Measurements from ENCODE around the gene USP53. TPM values are rescaled to one million over a fixed set of nuclear protein-coding genes. Genes with fewer than 3 reads are reported as not detected.

Gene USP53
- total and polyA plus RNA-seq, 2 experiments from 2014 or later: 17.1 to 27.7 TPM

DNA sequence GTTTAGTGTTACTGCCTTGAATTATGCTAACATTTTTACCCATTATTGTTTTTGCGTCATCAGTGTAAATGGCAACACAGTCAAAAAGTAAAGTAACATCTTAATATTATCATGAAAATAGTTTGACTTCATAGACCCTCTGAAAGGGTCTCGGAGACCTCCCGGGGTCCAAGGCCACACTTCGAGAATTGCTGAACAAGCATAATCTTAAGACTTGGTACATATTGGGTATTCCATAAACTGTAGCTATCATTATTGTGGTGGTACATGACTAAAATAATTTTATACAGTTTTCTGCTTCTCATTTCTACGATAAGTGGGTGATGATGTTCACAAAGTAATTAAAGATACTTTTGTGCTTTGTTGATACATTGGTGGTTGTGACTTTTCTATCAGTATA, 76.8 kb downstream of the USP53 start:
- Mint-ChIP-seq H3K27me3 (ENCODE audit: insufficient read depth, low read depth, poor library complexity) (no peaks in the 10 kb centered on the region), H3K4me1 (peaks cover 2% of the 10 kb centered on the region; the same call in 1 of the 3 replicates), H3K4me3 (no peak overlapping the region), H3K36me3 (ENCODE audit: low read depth) (peaks cover 6% of the 10 kb centered on the region; the same call in 1 of the 3 replicates), H3K9me3 (no peaks in the 10 kb centered on the region), H3K27ac (no peak overlapping the region)
- Histone ChIP-seq H4K20me1 (replicated peaks; ENCODE audit: insufficient read depth) (no peaks in the 10 kb centered on the region), H3K27me3 (ENCODE audit: insufficient read depth) (no peaks in the 10 kb centered on the region), H3K4me1 (ENCODE audit: insufficient read depth) (no peaks in the 10 kb centered on the region), H3K36me3 (ENCODE audit: insufficient read depth) (no peaks in the 10 kb centered on the region), H2AFZ (no peak overlapping the region), H3K79me2 (replicated peaks; ENCODE audit: insufficient read depth) (no peaks in the 10 kb centered on the region), H3F3A (replicated peaks; ENCODE audit: low read depth) (no peaks in the 10 kb centered on the region), H3K27ac (ENCODE audit: low read depth) (no peak overlapping the region), H3K4me2 (no peak overlapping the region), H3K9me2 (ENCODE audit: insufficient read depth) (no peaks in the 10 kb centered on the region), H3K4me3 (no peak overlapping the region)
- ATAC-seq (no peak), DNase-seq (ENCODE audit: low spot score) (no peak)
- no peak for TF ChIP-seq NANOG (IDR thresholded peaks at IDR 0.05; ENCODE audit: borderline replicate concordance)
- no peak for TF ChIP-seq ZNF114 (CRISPR knock-in tag; IDR thresholded peaks at IDR 0.05)
- TF ChIP-seq, protein P1, sequence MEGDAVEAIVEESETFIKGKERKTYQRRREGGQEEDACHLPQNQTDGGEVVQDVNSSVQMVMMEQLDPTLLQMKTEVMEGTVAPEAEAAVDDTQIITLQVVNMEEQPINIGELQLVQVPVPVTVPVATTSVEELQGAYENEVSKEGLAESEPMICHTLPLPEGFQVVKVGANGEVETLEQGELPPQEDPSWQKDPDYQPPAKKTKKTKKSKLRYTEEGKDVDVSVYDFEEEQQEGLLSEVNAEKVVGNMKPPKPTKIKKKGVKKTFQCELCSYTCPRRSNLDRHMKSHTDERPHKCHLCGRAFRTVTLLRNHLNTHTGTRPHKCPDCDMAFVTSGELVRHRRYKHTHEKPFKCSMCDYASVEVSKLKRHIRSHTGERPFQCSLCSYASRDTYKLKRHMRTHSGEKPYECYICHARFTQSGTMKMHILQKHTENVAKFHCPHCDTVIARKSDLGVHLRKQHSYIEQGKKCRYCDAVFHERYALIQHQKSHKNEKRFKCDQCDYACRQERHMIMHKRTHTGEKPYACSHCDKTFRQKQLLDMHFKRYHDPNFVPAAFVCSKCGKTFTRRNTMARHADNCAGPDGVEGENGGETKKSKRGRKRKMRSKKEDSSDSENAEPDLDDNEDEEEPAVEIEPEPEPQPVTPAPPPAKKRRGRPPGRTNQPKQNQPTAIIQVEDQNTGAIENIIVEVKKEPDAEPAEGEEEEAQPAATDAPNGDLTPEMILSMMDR (conservative IDR thresholded peaks at IDR 0.05; ENCODE audit: low read depth in 2 of 2): no peak

- Histone ChIP-seq H3K4me1 (ENCODE audit: insufficient read depth) (no peaks in the 10 kb centered on the region), H2AFZ (no peak overlapping the region), H3K9me2 (ENCODE audit: insufficient read depth) (no peaks in the 10 kb centered on the region), H3K4me3 (no peak overlapping the region), H3K27ac (ENCODE audit: low read depth) (no peak overlapping the region), H3K4me2 (no peak overlapping the region), H4K20me1 (replicated peaks; ENCODE audit: insufficient read depth) (no peaks in the 10 kb centered on the region), H3K27me3 (ENCODE audit: insufficient read depth) (no peaks in the 10 kb centered on the region), H3K36me3 (ENCODE audit: insufficient read depth) (no peaks in the 10 kb centered on the region), H3K79me2 (replicated peaks; ENCODE audit: insufficient read depth) (no peaks in the 10 kb centered on the region), H3F3A (replicated peaks; ENCODE audit: low read depth) (no peaks in the 10 kb centered on the region)
- Mint-ChIP-seq H3K9me3 (no peaks in the 10 kb centered on the region), H3K4me3 (no peak overlapping the region), H3K27me3 (ENCODE audit: insufficient read depth, low read depth, poor library complexity) (no peaks in the 10 kb centered on the region), H3K27ac (no peak overlapping the region), H3K4me1 (no peaks in the 10 kb centered on the region), H3K36me3 (ENCODE audit: low read depth) (peaks cover 6% of the 10 kb centered on the region; the same call in 1 of the 3 replicates)
- ATAC-seq (no peak), DNase-seq (ENCODE audit: low spot score) (no peak)
- no peak for TF ChIP-seq EZH2phosphoT487 (IDR thresholded peaks at IDR 0.05; ENCODE audit: unreplicated experiment)
- no peak for TF ChIP-seq ZNF114 (CRISPR knock-in tag; IDR thresholded peaks at IDR 0.05)
- no peak for TF ChIP-seq STAT1 (IDR thresholded peaks at IDR 0.05; ENCODE audit: unreplicated experiment)
- TF ChIP-seq EZH2 (IDR thresholded peaks at IDR 0.05; ENCODE audit: low read depth, unreplicated experiment): no peak
- TF ChIP-seq, protein P2, sequence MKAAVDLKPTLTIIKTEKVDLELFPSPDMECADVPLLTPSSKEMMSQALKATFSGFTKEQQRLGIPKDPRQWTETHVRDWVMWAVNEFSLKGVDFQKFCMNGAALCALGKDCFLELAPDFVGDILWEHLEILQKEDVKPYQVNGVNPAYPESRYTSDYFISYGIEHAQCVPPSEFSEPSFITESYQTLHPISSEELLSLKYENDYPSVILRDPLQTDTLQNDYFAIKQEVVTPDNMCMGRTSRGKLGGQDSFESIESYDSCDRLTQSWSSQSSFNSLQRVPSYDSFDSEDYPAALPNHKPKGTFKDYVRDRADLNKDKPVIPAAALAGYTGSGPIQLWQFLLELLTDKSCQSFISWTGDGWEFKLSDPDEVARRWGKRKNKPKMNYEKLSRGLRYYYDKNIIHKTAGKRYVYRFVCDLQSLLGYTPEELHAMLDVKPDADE (IDR thresholded peaks at IDR 0.05): no peak
- TF ChIP-seq ZNF331 (CRISPR knock-in tag; IDR thresholded peaks at IDR 0.05; ENCODE audit: low read depth): no peak
- TF ChIP-seq, protein P3, sequence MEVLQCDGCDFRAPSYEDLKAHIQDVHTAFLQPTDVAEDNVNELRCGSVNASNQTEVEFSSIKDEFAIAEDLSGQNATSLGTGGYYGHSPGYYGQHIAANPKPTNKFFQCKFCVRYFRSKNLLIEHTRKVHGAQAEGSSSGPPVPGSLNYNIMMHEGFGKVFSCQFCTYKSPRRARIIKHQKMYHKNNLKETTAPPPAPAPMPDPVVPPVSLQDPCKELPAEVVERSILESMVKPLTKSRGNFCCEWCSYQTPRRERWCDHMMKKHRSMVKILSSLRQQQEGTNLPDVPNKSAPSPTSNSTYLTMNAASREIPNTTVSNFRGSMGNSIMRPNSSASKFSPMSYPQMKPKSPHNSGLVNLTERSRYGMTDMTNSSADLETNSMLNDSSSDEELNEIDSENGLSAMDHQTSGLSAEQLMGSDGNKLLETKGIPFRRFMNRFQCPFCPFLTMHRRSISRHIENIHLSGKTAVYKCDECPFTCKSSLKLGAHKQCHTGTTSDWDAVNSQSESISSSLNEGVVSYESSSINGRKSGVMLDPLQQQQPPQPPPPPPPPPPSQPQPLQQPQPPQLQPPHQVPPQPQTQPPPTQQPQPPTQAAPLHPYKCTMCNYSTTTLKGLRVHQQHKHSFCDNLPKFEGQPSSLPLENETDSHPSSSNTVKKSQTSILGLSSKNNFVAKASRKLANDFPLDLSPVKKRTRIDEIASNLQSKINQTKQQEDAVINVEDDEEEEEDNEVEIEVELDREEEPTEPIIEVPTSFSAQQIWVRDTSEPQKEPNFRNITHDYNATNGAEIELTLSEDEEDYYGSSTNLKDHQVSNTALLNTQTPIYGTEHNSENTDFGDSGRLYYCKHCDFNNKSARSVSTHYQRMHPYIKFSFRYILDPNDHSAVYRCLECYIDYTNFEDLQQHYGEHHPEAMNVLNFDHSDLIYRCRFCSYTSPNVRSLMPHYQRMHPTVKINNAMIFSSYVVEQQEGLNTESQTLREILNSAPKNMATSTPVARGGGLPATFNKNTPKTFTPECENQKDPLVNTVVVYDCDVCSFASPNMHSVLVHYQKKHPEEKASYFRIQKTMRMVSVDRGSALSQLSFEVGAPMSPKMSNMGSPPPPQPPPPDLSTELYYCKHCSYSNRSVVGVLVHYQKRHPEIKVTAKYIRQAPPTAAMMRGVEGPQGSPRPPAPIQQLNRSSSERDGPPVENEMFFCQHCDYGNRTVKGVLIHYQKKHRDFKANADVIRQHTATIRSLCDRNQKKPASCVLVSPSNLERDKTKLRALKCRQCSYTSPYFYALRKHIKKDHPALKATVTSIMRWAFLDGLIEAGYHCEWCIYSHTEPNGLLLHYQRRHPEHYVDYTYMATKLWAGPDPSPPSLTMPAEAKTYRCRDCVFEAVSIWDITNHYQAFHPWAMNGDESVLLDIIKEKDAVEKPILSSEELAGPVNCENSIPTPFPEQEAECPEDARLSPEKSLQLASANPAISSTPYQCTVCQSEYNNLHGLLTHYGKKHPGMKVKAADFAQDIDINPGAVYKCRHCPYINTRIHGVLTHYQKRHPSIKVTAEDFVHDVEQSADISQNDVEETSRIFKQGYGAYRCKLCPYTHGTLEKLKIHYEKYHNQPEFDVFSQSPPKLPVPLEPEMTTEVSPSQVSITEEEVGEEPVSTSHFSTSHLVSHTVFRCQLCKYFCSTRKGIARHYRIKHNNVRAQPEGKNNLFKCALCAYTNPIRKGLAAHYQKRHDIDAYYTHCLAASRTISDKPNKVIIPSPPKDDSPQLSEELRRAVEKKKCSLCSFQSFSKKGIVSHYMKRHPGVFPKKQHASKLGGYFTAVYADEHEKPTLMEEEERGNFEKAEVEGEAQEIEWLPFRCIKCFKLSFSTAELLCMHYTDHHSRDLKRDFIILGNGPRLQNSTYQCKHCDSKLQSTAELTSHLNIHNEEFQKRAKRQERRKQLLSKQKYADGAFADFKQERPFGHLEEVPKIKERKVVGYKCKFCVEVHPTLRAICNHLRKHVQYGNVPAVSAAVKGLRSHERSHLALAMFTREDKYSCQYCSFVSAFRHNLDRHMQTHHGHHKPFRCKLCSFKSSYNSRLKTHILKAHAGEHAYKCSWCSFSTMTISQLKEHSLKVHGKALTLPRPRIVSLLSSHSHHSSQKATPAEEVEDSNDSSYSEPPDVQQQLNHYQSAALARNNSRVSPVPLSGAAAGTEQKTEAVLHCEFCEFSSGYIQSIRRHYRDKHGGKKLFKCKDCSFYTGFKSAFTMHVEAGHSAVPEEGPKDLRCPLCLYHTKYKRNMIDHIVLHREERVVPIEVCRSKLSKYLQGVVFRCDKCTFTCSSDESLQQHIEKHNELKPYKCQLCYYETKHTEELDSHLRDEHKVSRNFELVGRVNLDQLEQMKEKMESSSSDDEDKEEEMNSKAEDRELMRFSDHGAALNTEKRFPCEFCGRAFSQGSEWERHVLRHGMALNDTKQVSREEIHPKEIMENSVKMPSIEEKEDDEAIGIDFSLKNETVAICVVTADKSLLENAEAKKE (CRISPR knock-in tag; IDR thresholded peaks at IDR 0.05): no peak
- TF ChIP-seq POLR2AphosphoS5 (IDR thresholded peaks at IDR 0.05; ENCODE audit: low read depth): no peak
- TF ChIP-seq, protein P1 (conservative IDR thresholded peaks at IDR 0.05; ENCODE audit: low read depth in 2 of 2): no peak
- no peak for TF ChIP-seq JUNB (IDR thresholded peaks at IDR 0.05; ENCODE audit: unreplicated experiment)
These were observed 78.1 kb downstream of the USP53 start for GRCh38 chr4:119290598-119290997.

Data from GM23338 (cell line).